ENCODE measurements around the gene CCRL2. TPM values are rescaled to one million over a fixed set of nuclear protein-coding genes. Genes with fewer than 3 reads are reported as not detected.

Gene CCRL2
- total and polyA plus RNA-seq, 9 of the 15 experiments (the other 6 are each of a cell fraction or from before 2014, with no cell fraction given): 3.4 to 5.7 (median 4.0) TPM

- no peak for TF ChIP-seq CLOCK (CRISPR knock-in tag; IDR thresholded peaks at IDR 0.05; ENCODE audit: borderline replicate concordance)
- TF ChIP-seq ZNF79 (CRISPR knock-in tag; IDR thresholded peaks at IDR 0.05; ENCODE audit: low read depth): no peak
- TF ChIP-seq TBP (optimal IDR thresholded peaks at IDR 0.05; ENCODE audit: low read depth, low read length): no peak
- no peak for TF ChIP-seq MAFG (tag; conservative IDR thresholded peaks at IDR 0.05)
- TF ChIP-seq SPI1 (IDR thresholded peaks at IDR 0.05; ENCODE audit: borderline replicate concordance, low read depth, low read length): no peak
- TF ChIP-seq LEF1 (IDR thresholded peaks at IDR 0.05): peak; percentile 42; the same call in 1 of the 2 replicates
- TF ChIP-seq E4F1 (CRISPR knock-in tag; IDR thresholded peaks at IDR 0.05; ENCODE audit: borderline replicate concordance): no peak
- TF ChIP-seq ATF6 (CRISPR knock-in tag; IDR thresholded peaks at IDR 0.05): no peak
- no peak for TF ChIP-seq MECOM (CRISPR knock-in tag; IDR thresholded peaks at IDR 0.05)
- TF ChIP-seq ESRRB (CRISPR knock-in tag; IDR thresholded peaks at IDR 0.05; ENCODE audit: borderline replicate concordance): no peak
- no peak for TF ChIP-seq STAT5B (CRISPR knock-in tag; IDR thresholded peaks at IDR 0.05)
- TF ChIP-seq PPARD (CRISPR knock-in tag; IDR thresholded peaks at IDR 0.05): no peak
- TF ChIP-seq TCF15 (CRISPR knock-in tag; IDR thresholded peaks at IDR 0.05): no peak
- peak; percentile 37; the same call in 1 of the 2 replicates for TF ChIP-seq SMARCA4 (IDR thresholded peaks at IDR 0.05)
- no peak for TF ChIP-seq POLR3A (IDR thresholded peaks at IDR 0.05; ENCODE audit: borderline replicate concordance, extremely low read depth, insufficient read depth, insufficient read length)
- no peak for TF ChIP-seq GATAD2B (IDR thresholded peaks at IDR 0.05; ENCODE audit: borderline replicate concordance)
- TF ChIP-seq FOSL1 (tag; conservative IDR thresholded peaks at IDR 0.05): 0 out of 2 replicates have a peak, but pooled peaks have one; percentile 13
These were observed 13.3 kb upstream of the CCRL2 start (continued) for GRCh38 chr3:46393554-46394434.
